Chondrocyte (in vitro differentiated cells): ENCODE data around the gene WDR59. TPM values are rescaled to one million over a fixed set of nuclear protein-coding genes. Genes with fewer than 3 reads are reported as not detected.

Experiments used
- DNase-seq: peaks from one replicate; pipeline ENCODE4 v3.0.0; 2021; ENCODE audit warnings: mixed read lengths, low spot score
- H3K27ac Mint-ChIP-seq: one replicate; pipeline ENCODE4 v1.8.0; 2021; ENCODE audit warnings: mild to moderate bottlenecking, moderate library complexity, mixed read lengths; ENCODE audit not compliant: unreplicated experiment
- H3K27me3 Mint-ChIP-seq: 2 replicates; pipeline ENCODE4 v1.8.0; 2021; ENCODE audit warnings: low read depth, mixed read lengths
- H3K36me3 Mint-ChIP-seq: 2 replicates; pipeline ENCODE4 v1.8.0; 2021; ENCODE audit warnings: low read depth, mixed read lengths
- H3K4me1 Mint-ChIP-seq: 2 replicates; pipeline ENCODE4 v1.8.0; 2021; ENCODE audit warnings: low read depth, mild to moderate bottlenecking, mixed read lengths
- H3K4me3 Mint-ChIP-seq: one replicate; pipeline ENCODE4 v1.8.0; 2021; ENCODE audit warnings: mild to moderate bottlenecking, moderate library complexity, mixed read lengths; ENCODE audit not compliant: unreplicated experiment
- H3K9me3 Mint-ChIP-seq: 2 replicates; pipeline ENCODE4 v1.8.0; 2021; ENCODE audit warnings: low read depth, mixed read lengths
- CTCF ChIP-seq: fragments of 200-600 bp; sonication (generic); IDR thresholded peaks from 2 replicates; pipeline ENCODE4 v1.5.0; 2021; ENCODE audit warnings: antibody characterized with exemption, mild to moderate bottlenecking, moderate library complexity
- total RNA-seq: library from RNA; stranded (reverse); gene quantifications from 3 replicates; pipeline ENCODE4 v1.2.1, GENCODE V29; 2021

The WDR59 gene
- total RNA-seq, 1 donor from 2014 or later = 36.8 TPM

- Mint-ChIP-seq H3K36me3 (no peaks in the 10 kb centered on the region), H3K27me3 (peaks cover 4% of the 10 kb centered on the region), H3K4me1 (peaks cover 24% of the 10 kb centered on the region), H3K4me3 (peak within 1 kb of the TSS; percentile 81), H3K27ac (peak within 1 kb of the TSS; percentile 36), H3K9me3 (no peaks in the 10 kb centered on the region)
- peak; percentile 98 for TF ChIP-seq CTCF
- DNase-seq = no peak
Observed at GRCh38 chr16:74998481-74999218, 13.7 kb upstream of the WDR59 start, which contains the start of gene ZNRF1. Gene ZNRF1 (plus strand): TSS chr16:74999024. CDS start chr16:74999672, 648 bp downstream.

GRCh38 chr16:74997042-74997491 is 12.1 kb upstream of the WDR59 start:
- Mint-ChIP-seq H3K36me3 (no peaks in the 10 kb centered on the region), H3K27ac (no peak overlapping the region), H3K4me3 (no peak overlapping the region), H3K27me3 (peaks cover 4% of the 10 kb centered on the region), H3K4me1 (peaks cover 24% of the 10 kb centered on the region), H3K9me3 (no peaks in the 10 kb centered on the region)
- TF ChIP-seq CTCF = no peak
- DNase-seq = no peak

GRCh38 chr16:74995986-74996385 is 11.1 kb upstream of the WDR59 start:
- H3K4me3 Mint-ChIP-seq = no peak overlapping the region
- H3K27me3 Mint-ChIP-seq = peaks cover 4% of the 10 kb centered on the region
- H3K4me1 Mint-ChIP-seq = peaks cover 15% of the 10 kb centered on the region
- no peak for TF ChIP-seq CTCF
- no peak for DNase-seq
- H3K36me3 Mint-ChIP-seq = no peaks in the 10 kb centered on the region
- no peaks in the 10 kb centered on the region for H3K9me3 Mint-ChIP-seq
- no peak overlapping the region for H3K27ac Mint-ChIP-seq

GRCh38 chr16:74991593-74992403 is 6.9 kb upstream of the WDR59 start:
- no peak overlapping the region for H3K27ac Mint-ChIP-seq
- no peaks in the 10 kb centered on the region for H3K4me1 Mint-ChIP-seq
- H3K9me3 Mint-ChIP-seq = no peaks in the 10 kb centered on the region
- TF ChIP-seq CTCF = no peak
- DNase-seq = no peak
- peaks cover 4% of the 10 kb centered on the region for H3K27me3 Mint-ChIP-seq
- H3K4me3 Mint-ChIP-seq = no peak overlapping the region
- H3K36me3 Mint-ChIP-seq = no peaks in the 10 kb centered on the region

GRCh38 chr16:74991268-74991592 is 6.3 kb upstream of the WDR59 start:
- peaks cover 4% of the 10 kb centered on the region for H3K27me3 Mint-ChIP-seq

More at GRCh38 chr16:74991268-74991592, 6.3 kb upstream of the WDR59 start:
- H3K27ac Mint-ChIP-seq = no peak overlapping the region
- H3K9me3 Mint-ChIP-seq = no peaks in the 10 kb centered on the region
- no peak for TF ChIP-seq CTCF
- DNase-seq = no peak
- H3K4me1 Mint-ChIP-seq = no peaks in the 10 kb centered on the region
- no peaks in the 10 kb centered on the region for H3K36me3 Mint-ChIP-seq
- no peak overlapping the region for H3K4me3 Mint-ChIP-seq
